T-helper 2 cell treated with Interferon-gamma antibody and Interleukin-4, amounts not matched to agents 100 ng/mL and 5 ng/mL, for 36 hours (primary cell): ENCODE results near the gene TNNI3. TPM values are rescaled to one million over a fixed set of nuclear protein-coding genes. Genes with fewer than 3 reads are reported as not detected.
"Not testable (repeated sequence)": the region's sequence is repeated elsewhere in the genome, so short reads cannot be mapped to it uniquely, and the experiment has no call there.

Source experiments
- intact Hi-C: fragments of 100-400 bp; cut with micrococcal nuclease; formaldehyde crosslinking; loops from one replicate; pipeline ENCODE4 v1.15.1; 2023
- total RNA-seq: library from RNA; stranded (reverse); gene quantifications from 2 replicates; pipeline ENCODE4 v1.2.3, GENCODE V29; 2022

TNNI3 gene
- total RNA-seq, 1 donor from 2014 or later = not detected

GRCh38 chr19:55173186-55173713, 15.7 kb upstream of the TNNI3 start:
- intact Hi-C loops = no loop called here

GRCh38 chr19:55172741-55173140, 15.2 kb upstream of the TNNI3 start:
- intact Hi-C loops = no loop called here

DNA sequence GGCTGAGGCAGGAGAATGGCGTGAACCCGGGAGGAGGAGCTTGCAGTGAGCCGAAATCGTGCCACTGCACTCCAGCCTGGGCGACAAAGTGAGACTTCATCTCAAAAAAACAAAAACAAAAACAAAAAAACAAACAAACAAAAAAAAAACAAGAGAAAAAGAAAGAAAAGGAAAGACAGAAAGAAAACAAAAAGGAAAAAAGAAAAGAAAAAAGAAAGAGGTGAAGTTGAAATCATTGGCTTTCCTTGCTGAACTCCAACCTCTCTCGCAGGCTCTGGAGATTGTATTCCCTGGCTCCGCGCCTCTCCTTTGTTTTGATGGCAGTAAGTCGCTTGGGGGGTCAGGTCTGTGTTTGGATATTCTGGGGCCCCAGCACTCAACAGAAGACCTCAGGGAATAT, 14.8 kb upstream of the TNNI3 start:
- intact Hi-C loops = not testable (repeated sequence)

DNA sequence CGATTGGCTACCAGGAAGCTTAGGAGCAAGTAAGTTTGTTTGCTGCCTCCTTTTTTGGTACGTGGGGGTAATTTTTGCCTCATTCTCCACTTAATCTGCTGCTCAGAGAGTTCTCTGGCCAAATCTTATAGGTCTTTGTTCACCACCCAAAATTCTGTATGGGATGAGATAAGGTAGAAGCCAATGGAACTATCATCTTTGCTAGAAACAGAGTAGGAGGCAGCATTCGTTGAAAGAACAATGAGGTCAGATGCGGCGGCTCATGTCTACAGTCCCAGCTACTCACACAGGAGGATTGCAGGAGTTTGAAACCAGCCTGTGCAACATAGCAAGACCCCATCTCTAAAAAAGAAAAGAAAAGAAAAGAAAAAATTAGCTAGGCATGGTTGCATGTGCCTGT, 13.9 kb upstream of the TNNI3 start:
- intact Hi-C loops = no loop called here

DNA sequence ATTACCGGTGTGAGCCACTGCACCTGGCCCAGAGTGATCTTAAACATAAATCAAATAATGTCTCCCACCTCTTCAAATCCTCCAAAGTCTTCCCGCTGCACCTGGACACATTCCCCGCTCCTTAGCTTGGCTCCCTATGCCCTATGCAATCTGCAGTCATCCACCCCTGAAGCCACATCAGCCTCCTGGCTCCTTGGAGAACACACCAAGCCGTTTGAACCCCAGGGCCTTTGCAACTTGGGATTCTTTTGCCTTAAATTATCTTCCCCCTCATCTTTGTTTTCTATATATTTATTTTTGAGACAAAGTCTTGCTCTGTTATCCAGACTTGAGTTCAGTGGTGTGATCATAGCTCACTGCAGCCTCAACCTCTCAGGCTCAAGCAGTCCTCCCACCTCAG, 11.6 kb upstream of the TNNI3 start:
- intact Hi-C loops = loop anchor here (10.0 kb wide), 2 partner anchors 84 to 246 kb away; no protein-coding TSS in a partner anchor

DNA sequence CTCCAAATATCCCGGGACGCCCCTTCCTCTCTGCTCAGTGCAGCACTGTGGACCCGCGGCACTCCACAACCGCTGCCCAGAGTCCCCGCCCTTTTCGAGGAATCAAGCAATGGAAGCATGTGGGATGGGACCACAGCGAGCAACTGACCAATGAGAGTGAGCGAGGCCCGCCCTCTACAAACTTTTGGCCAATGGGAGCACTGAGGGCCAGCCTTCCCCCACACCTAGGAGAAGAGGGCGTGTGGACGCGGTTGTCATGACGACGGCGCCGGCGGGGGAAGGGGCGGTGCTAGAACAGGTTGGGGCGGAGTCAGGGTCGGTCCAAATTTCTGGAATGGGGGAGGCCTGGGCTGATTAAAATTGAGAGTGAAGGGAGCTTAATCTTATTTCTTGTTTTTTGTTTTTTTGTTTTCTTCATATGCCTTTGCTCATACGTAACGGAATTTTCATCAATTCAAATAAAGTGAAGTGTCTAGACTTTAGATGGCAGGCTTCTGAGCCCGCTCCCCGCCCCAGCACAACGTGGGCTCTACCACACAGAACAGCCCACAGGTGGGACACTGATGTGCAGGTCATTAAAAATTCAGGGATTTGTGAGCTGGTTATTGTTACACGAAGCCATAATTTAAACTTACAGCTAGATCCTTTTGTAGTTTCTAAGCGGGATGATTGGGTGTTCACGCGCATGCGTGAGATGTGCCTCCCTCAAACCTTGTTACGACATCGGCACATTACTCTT, 9.2 kb upstream of the TNNI3 start, which contains the start of gene DNAAF3:
Gene DNAAF3, minus strand, starts transcription at position 84 of the 739 bp plus-strand sequence. CDS start 200 bp downstream, outside the sequence.
- intact Hi-C loops = loop anchor here (2.0 to 10.0 kb wide), 3 partner anchors 50 to 248 kb away; partner anchors contain the start of gene PPP1R12C

DNA sequence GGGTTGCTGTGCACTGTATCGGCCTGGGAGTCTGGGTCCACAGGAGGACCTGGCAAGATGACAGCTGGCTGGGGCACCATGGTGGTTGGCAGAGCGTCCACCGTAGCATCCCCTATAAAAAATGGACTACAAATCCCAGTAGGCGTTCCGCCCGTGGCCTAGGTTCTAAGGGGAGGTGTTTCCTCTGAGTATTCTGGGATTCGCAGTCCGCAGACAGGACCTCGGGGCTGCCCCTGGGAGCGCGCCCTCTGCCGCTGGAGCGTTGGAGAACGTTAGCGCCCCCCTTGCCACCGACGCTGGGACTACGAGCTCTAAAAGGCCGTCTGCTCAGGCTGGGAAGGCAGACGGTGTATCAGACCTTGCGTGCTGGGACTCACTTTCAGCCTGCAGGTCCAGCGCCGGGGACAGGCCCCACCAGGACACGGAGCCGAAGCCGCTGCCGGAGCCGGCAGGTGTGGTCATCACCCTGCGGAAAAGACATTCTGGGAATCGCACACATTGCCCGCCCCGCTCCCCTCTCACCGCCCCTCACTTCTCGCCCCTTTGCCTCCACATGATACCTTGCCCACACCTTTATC, 8.5 kb upstream of the TNNI3 start:
- intact Hi-C loops = loop anchor here (2.0 to 10.0 kb wide), 3 partner anchors 49 to 249 kb away; partner anchors contain the start of gene PPP1R12C

DNA sequence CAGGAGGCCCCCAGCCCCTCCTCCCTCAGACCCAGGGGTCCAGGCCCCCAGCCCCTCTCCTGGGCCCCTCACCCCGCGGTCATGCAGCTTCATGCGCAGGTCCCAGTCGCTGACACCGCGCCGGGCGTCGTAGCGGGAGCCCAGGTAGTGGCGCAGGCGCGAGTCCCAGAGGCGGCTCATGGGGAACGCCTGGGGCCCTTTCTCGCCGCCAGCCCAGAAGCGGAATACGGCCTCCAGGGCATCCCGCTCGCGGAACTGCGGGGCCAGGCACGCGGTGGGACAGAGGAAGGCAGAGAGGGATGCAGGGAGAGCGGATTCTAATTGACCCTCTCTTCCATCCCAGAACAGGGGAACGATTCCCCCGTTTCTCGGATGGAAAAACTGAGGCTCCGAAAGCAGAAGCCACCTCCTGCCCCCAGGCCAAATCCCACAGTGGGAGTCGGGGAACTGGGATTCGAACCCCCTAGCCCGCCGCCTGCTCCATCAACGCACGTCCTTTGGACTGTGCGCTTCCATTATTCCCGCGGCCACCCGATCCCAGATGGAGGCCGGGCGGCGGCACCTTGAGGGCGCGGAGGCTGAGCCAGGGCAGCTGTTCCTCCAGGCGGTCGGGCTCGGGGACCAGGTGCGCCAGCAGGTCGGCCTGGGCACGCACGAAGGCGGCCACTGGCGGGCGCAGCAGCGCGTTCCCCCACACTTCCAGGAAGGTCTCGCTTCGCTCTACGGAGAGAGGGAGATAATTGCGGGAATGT, 4.2 kb upstream of the TNNI3 start:
- intact Hi-C loops = loop anchor here (10.0 kb wide), 2 partner anchors 77 to 253 kb away; no protein-coding TSS in a partner anchor

DNA sequence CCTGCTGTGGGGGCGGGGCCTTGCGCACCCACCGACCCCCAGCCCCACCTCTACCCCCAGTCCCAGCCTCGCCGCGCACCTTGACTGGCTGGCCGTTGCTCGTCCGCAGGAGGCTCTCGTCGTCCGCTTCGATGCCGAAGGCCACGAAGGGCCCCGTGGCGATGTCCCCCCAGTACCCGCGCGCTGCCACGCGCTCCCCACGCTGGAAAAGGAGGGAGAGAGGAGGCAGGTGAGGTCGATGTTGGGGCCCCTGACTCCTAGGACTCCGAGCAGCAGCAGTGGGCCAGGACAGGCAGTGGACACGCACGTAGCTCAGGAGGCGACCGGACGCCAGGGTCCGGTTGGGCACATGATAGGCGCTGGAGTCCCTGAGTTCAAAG, 3.4 kb upstream of the TNNI3 start:
- intact Hi-C loops = loop anchor here (10.0 kb wide), 2 partner anchors 76 to 254 kb away; no protein-coding TSS in a partner anchor

- intact Hi-C loops = loop anchor here (10.0 kb wide), 2 partner anchors 76 to 254 kb away; no protein-coding TSS in a partner anchor
Measured at GRCh38 chr19:55160128-55160985, 2.8 kb upstream of the TNNI3 start.

DNA sequence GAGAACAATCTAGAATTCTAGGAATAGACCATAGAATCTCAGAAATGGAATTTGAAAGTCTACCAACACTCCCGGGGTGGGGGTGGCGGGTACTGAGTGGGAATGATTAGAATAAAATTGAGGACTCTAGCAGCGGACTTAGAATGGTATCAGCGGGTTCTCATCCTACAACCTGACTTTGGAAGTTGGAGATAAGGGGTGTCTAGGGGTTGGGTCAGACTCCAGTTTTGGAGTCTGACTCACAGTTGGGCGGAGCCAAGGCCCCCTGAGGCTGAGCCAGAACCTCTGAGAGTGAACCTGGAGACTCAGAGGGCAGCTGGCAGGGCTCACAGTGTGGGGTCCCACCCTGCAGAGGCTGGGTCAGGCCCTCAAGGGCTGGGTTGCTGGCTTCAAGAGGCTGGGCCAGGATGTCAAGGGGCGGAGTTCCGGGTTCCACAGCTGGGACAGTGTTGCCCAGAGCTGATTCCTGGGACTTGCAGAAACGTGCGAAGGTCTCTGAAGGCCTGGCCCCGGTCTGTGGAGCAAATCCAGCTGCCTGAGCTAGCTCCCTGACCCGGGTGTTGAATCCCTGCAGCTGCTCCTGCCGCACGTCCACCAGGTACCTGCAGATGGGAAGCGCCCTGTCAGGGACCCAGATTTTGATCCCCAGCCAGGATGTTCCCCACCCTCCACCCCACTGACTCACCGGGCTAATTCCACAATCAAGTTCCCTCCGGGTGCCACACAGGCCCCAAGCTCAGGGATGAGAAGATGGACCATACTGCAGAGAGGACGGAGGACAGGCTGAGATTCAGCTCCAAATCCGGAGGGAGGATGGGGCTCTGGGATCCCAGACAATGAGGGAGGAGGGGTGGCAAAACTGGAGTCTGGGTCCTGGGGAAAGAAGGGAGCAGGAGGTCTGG, 1.6 kb upstream of the TNNI3 start:
- intact Hi-C loops = no loop called here

DNA sequence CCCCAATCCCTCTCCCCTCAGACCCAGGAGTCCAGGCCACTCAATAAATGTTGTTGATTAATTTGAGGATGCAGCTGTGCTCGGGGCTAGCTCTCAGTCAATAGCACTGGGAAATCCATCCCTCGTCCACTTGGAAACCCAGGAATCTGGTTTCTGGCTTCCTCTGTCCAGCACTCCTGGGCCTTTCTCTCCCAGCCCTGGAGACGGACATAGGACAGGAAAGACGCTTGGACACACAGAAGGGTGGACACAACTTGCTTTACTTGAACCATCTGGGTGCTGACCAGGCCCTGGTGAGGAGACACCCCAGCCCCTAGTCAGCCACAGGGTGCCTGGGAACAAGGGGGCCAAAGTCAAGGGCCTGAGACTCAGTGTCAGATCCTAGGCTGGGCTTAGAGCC, 891 bp upstream of the TNNI3 start:
- intact Hi-C loops = no loop called here

- intact Hi-C loops = no loop called here
Measured at GRCh38 chr19:55156202-55157063, 1.1 kb downstream of the TNNI3 start.

DNA sequence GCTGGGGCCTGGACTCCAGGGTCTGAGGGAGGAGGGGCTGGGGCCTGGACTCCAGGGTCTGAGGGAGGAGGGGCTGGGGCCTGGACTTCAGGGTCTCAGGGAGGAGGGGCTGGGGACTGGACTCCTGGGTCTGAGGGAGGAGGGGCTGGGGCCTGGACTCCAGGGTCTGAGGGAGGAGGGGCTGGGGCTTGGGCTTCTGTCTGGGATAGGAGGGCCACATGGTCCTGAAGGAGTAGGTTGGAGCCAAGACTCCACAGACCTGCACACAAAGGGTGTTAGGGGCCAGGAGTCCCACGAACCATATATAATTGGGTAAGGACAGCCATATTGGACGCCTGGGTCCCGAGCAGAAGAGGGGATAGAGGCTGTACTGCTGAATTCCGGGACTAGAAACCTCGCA, 1.7 kb downstream of the TNNI3 start:
- intact Hi-C loops = not testable (repeated sequence)

DNA sequence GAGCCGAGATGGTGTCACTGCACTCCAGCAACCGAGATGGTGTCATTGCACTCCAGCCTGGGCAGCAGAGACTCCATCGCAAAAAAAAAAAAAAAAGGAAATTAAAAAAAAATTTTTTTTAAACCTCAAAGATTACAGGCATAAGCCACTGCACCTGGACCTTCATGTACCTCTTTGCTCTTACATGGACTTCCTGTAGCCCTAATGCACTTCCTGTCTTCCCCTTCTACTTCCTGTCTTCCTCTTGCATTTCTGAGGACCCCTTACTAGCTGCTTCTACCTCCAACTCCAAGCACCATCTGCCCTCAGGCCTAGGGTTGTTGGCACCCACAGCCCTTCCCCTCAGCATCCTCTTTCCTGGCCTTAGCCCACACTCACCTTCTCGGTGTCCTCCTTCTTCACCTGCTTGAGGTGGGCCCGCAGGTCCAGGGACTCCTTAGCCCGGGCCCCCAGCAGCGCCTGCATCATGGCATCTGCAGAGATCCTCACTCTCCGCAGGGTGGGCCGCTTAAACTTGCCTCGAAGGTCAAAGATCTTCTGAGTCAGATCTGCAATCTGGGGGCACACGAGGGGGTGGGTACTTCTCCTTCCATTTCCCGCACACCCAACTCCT, 3.8 kb downstream of the TNNI3 start:
- intact Hi-C loops = no loop called here

- intact Hi-C loops = no loop called here
Measured at GRCh38 chr19:55152017-55152416, 5.5 kb downstream of the TNNI3 start.

GRCh38 chr19:55149078-55150003, 8.2 kb downstream of the TNNI3 start, which contains the start of gene TNNT1:
Gene TNNT1 (minus strand): TSS chr19:55149206. CDS start chr19:55147157, 2,049 bp downstream.
- intact Hi-C loops = loop anchor here (10.0 kb wide), 1 partner anchor 305 kb away; no protein-coding TSS in a partner anchor
